ENCODE data around the gene TULP3. TPM values are rescaled to one million over a fixed set of nuclear protein-coding genes. Genes with fewer than 3 reads are reported as not detected.

The TULP3 gene
- total and polyA plus RNA-seq, 3 donors from 2014 or later, result 20.5 to 29.2 (median 26.5) TPM

- H3K4me3 ChIP-seq, result no peak overlapping the region
- intact Hi-C loops (cut with DNase I; ENCODE audit: low total_unique reads), result no loop called here
- H3K9me3 ChIP-seq, result no peaks in the 10 kb centered on the region
- no peak for DNase-seq
- no peaks in the 10 kb centered on the region for H3K36me3 ChIP-seq (ENCODE audit: low read depth, missing control alignments)
- no peaks in the 10 kb centered on the region for H3K27me3 ChIP-seq
- 70 to 80% methylated on average over 8 of the region's 8 CpGs for WGBS, 2 donors
- no peaks in the 10 kb centered on the region for H3K4me1 ChIP-seq
- no peak overlapping the region for H3K27ac ChIP-seq
- TF ChIP-seq CTCF (IDR thresholded peaks at IDR 0.05) (no peak), POLR2A (IDR thresholded peaks at IDR 0.05) (no peak)
These were observed 2.3 kb downstream of the TULP3 start for GRCh38 chr12:2893007-2893406.

GRCh38 chr12:2895051-2895451, 4.4 kb downstream of the TULP3 start:
- Histone ChIP-seq H3K36me3 (ENCODE audit: low read depth, missing control alignments) (no peaks in the 10 kb centered on the region), H3K27ac (no peak overlapping the region), H3K4me1 (no peaks in the 10 kb centered on the region), H3K27me3 (no peaks in the 10 kb centered on the region), H3K4me3 (no peak overlapping the region), H3K9me3 (no peaks in the 10 kb centered on the region)
- intact Hi-C loops (cut with DNase I; ENCODE audit: low total_unique reads), result no loop called here
- TF ChIP-seq CTCF (IDR thresholded peaks at IDR 0.05), result no peak
- TF ChIP-seq POLR2A (IDR thresholded peaks at IDR 0.05), result no peak
- no peak for DNase-seq
- WGBS, 2 donors, result 35 to 64% methylated on average over 2 of the region's 2 CpGs

GRCh38 chr12:2895511-2895910, 4.8 kb downstream of the TULP3 start:
- WGBS, 2 donors, result 79 to 88% methylated on average over 2 of the region's 2 CpGs
- Histone ChIP-seq H3K4me3 (no peak overlapping the region), H3K9me3 (no peaks in the 10 kb centered on the region), H3K4me1 (no peaks in the 10 kb centered on the region), H3K27me3 (no peaks in the 10 kb centered on the region), H3K36me3 (ENCODE audit: low read depth, missing control alignments) (no peaks in the 10 kb centered on the region), H3K27ac (no peak overlapping the region)
- no peak for TF ChIP-seq CTCF (IDR thresholded peaks at IDR 0.05)
- TF ChIP-seq POLR2A (IDR thresholded peaks at IDR 0.05), result no peak
- intact Hi-C loops (cut with DNase I; ENCODE audit: low total_unique reads), result no loop called here
- DNase-seq, result no peak

GRCh38 chr12:2897418-2897817, 6.7 kb downstream of the TULP3 start:
- Histone ChIP-seq H3K9me3 (no peaks in the 10 kb centered on the region), H3K27ac (no peak overlapping the region), H3K27me3 (no peaks in the 10 kb centered on the region), H3K4me1 (peaks cover 4% of the 10 kb centered on the region), H3K36me3 (ENCODE audit: low read depth, missing control alignments) (no peaks in the 10 kb centered on the region), H3K4me3 (no peak overlapping the region)
- intact Hi-C loops (cut with DNase I; ENCODE audit: low total_unique reads), result no loop called here
- WGBS, 2 donors, result 98 to 99% methylated on average over 5 of the region's 5 CpGs
- TF ChIP-seq CTCF (IDR thresholded peaks at IDR 0.05), result no peak
- TF ChIP-seq POLR2A (IDR thresholded peaks at IDR 0.05), result no peak
- no peak for DNase-seq

GRCh38 chr12:2900642-2901041, 10.0 kb downstream of the TULP3 start:
- Histone ChIP-seq H3K27ac (no peak overlapping the region), H3K9me3 (no peaks in the 10 kb centered on the region), H3K27me3 (no peaks in the 10 kb centered on the region), H3K36me3 (ENCODE audit: low read depth, missing control alignments) (no peaks in the 10 kb centered on the region), H3K4me1 (peaks cover 4% of the 10 kb centered on the region), H3K4me3 (no peak overlapping the region)
- no peak for DNase-seq
- intact Hi-C loops (cut with DNase I; ENCODE audit: low total_unique reads), result no loop called here
- no peak for TF ChIP-seq CTCF (IDR thresholded peaks at IDR 0.05)
- no peak for TF ChIP-seq POLR2A (IDR thresholded peaks at IDR 0.05)
- WGBS, 2 donors, result 85 to 92% methylated on average over 8 of the region's 8 CpGs
